GM21528 (cell line): Measurements from ENCODE around the gene PCDHA5.

Source experiments
- ATAC-seq: cut with Tn5 transposase; IDR thresholded peaks from one replicate; pipeline ENCODE4 v1.9.1; 2021; ENCODE audit warnings: mild to moderate bottlenecking, moderate library complexity; ENCODE audit not compliant: unreplicated experiment, low FRiP score

Gene PCDHA5

DNA sequence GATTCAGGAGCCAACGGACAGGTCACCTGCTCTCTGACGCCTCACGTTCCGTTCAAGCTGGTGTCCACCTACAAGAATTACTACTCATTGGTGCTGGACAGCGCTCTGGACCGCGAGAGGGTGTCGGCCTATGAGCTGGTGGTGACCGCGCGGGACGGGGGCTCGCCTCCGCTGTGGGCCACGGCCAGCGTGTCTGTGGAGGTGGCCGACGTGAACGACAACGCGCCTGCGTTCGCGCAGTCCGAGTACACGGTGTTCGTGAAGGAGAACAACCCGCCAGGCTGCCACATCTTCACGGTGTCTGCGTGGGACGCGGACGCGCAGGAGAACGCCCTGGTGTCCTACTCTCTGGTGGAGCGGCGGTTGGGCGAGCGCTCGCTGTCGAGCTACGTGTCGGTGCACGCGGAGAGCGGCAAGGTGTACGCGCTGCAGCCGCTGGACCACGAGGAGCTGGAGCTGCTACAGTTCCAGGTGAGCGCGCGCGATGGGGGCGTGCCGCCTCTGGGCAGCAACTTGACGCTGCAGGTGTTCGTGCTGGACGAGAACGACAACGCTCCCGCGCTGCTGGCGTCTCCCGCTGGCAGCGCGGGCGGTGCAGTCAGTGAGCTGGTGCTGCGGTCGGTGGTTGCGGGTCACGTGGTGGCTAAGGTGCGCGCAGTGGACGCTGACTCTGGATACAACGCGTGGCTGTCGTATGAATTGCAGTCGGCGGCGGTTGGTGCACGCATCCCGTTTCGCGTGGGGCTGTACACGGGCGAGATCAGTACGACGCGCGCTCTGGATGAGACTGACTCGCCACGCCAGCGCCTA, 36.0 kb downstream of the PCDHA5 start:
- ATAC-seq = no peak

DNA sequence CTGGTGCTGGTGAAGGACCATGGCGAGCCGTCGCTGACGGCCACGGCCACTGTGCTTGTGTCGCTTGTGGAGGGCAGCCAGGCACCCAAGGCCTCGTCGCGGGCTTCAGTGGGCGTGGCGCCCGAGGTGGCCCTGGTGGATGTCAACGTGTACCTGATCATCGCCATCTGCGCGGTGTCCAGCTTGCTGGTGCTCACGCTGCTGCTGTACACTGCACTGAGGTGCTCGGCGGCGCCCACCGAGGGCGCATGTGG, 36.5 kb downstream of the PCDHA5 start:
- no peak for ATAC-seq

DNA sequence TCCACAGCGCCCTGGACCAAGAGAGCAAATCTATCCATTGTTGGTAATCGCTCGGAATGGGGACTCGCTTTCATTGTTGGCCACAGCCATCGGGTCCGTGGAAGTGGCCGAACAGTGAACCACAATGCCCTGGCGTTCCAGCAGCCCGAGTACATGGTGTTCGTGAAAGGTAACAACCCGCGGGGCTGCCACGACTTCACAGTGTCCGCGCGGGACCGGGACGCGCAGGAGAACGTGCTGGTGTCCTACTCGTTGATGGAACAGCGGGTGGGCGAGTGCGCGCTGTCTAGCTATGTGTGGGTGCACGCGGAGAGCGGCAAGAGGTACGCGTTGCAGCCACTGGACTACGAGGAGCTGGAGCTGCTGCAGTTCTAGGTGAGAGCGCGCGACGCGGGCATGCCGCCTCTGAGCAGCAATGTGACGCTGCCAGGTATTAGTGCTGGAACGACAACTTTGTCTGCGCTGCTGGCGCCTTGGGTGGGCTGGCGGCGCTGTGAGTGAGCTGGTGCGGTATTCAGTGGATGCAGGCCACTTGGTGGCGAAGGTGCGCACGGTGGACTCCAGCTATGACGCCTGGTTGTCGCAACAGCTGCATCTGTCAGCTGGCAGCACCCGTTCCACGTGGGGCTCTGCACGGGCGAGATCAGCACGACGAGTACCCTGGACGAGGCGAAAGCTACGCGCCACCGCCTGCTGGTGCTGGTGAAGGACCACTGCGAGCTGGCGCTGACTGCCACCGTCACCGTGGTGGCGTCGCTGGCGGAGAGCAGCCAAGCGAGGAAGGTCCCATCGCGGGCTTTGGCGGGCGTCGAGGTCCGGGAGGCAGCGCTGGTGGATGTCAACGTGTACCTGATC, 41.3 kb downstream of the PCDHA5 start:
- no peak for ATAC-seq

DNA sequence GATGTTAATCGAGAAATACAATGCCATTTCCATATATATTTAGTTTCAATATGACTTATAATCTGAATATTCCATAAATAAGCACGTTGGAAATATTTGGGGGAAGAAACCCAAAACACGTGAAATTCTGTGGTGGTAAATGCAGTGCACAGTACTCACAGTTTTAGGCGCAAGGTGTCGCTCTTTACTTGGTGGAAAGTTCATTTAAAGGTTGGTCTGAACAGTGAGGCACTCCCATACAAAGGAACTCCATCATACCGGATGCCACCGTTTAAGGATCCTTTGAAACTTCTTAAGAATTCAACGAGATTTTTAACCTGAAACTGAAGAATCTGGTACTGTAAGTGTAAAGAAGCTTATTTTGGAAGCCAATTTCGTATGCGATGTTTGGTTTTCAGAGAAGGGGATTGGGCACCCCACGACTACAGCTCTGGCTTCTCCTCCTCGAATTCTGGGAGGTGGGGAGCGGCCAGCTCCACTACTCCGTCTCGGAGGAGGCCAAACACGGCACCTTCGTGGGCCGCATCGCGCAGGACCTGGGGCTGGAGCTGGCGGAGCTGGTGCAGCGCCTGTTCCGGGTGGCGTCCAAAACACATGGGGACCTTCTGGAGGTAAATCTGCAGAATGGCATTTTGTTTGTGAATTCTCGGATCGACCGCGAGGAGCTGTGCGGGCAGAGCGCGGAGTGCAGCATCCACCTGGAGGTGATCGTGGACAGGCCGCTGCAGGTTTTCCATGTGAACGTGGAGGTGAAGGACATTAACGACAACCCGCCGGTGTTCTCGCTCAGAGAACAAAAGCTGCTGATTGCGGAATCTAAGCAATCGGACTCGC, 47.5 kb downstream of the PCDHA5 start, which contains the start of gene PCDHA11:
TSS of gene PCDHA11 (plus strand) at position 237 of the 834 bp plus-strand sequence. CDS start at position 384, 147 bp downstream.
- ATAC-seq = no peak

DNA sequence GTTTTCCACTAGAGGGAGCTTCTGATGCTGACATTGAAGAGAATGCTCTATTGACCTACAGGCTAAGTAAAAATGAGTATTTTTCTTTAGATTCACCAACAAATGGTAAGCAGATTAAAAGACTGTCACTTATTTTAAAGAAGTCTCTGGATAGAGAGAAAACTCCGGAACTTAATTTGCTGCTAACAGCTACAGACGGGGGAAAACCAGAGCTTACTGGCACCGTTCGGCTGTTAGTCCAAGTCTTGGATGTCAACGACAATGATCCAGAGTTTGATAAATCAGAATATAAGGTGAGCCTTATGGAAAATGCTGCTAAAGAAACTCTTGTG, 48.1 kb downstream of the PCDHA5 start:
- no peak for ATAC-seq

DNA sequence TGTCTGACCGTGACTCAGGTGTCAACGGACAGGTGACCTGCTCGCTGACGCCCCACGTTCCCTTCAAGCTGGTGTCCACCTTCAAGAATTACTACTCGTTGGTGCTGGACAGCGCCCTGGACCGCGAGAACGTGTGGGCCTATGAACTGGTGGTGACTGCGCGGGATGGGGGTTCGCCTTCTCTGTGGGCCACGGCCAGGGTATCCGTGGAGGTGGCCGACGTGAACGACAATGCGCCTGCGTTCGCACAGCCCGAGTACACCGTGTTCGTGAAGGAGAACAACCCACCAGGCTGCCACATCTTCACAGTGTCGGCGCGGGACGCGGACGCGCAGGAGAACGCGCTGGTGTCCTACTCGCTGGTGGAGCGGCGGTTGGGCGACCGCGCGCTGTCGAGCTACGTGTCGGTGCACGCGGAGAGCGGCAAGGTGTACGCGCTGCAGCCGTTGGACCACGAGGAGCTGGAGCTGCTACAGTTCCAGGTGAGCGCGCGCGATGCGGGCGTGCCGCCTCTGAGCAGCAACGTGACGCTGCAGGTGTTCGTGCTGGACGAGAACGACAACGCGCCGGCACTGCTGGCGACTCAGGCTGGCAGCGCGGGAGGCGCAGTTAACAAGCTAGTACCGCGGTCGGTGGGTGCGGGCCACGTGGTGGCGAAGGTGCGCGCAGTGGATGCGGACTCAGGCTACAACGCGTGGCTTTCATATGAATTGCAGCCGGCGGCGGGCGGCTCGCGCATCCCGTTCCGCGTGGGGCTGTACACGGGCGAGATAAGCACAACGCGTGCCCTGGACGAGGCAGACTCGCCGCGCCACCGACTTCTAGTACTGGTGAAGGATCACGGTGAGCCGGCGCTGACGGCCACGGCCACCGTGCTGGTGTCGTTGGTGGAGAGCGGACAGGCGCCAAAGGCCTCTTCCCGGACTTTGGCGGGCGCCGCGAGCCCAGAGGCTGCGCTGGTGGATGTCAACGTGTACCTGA, 49.1 kb downstream of the PCDHA5 start:
- no peak for ATAC-seq
